ENCODE measurements around the gene HS3ST2.

The HS3ST2 gene

GRCh38 chr16:22879466-22879865, 65.5 kb downstream of the HS3ST2 start:
- Histone ChIP-seq H3K9me3 (ENCODE audit: insufficient read depth, low read length, severe bottlenecking) (no peaks in the 10 kb centered on the region), H3K4me1 (ENCODE audit: insufficient read depth, low read length) (no peaks in the 10 kb centered on the region), H3K36me3 (ENCODE audit: insufficient read depth, low read length) (no peaks in the 10 kb centered on the region), H3K79me2 (ENCODE audit: insufficient read depth, low read length) (no peaks in the 10 kb centered on the region), H3K4me3 (ENCODE audit: low read depth in 1 of 2, low read length in 2 of 2) (no peak overlapping the region), H3K27ac (ENCODE audit: low read length) (no peak overlapping the region), H4K20me1 (ENCODE audit: insufficient read depth, low read length) (no peaks in the 10 kb centered on the region), H3K4me2 (ENCODE audit: insufficient read depth, low read length) (no peak overlapping the region), H2AFZ (ENCODE audit: low read depth, low read length) (no peak overlapping the region), H3K9ac (ENCODE audit: low read depth, low read length) (no peak overlapping the region), H3K27me3 (ENCODE audit: insufficient read depth, low read length, poor library complexity) (peaks cover 7% of the 10 kb centered on the region)
- TF ChIP-seq CTCF (IDR thresholded peaks at IDR 0.05; ENCODE audit: borderline replicate concordance, extremely low read depth, low read length, poor library complexity, severe bottlenecking) (no peak), EZH2 (IDR thresholded peaks at IDR 0.05; ENCODE audit: borderline replicate concordance, low read depth, low read length, severe bottlenecking) (no peak)
- ATAC-seq (ENCODE audit: insufficient read depth, low read depth) (no peak), DNase-seq (no peak)

GRCh38 chr16:22882981-22883380, 69.0 kb downstream of the HS3ST2 start:
- Histone ChIP-seq H3K36me3 (ENCODE audit: insufficient read depth, low read length) (no peaks in the 10 kb centered on the region), H3K9me3 (ENCODE audit: insufficient read depth, low read length, severe bottlenecking) (no peaks in the 10 kb centered on the region), H3K27ac (ENCODE audit: low read length) (no peak overlapping the region), H3K4me3 (ENCODE audit: low read depth in 1 of 2, low read length in 2 of 2) (no peak overlapping the region), H4K20me1 (ENCODE audit: insufficient read depth, low read length) (no peaks in the 10 kb centered on the region), H3K27me3 (ENCODE audit: insufficient read depth, low read length, poor library complexity) (peaks cover 7% of the 10 kb centered on the region), H3K9ac (ENCODE audit: low read depth, low read length) (no peak overlapping the region), H3K4me2 (ENCODE audit: insufficient read depth, low read length) (no peak overlapping the region), H3K4me1 (ENCODE audit: insufficient read depth, low read length) (no peaks in the 10 kb centered on the region), H2AFZ (ENCODE audit: low read depth, low read length) (no peak overlapping the region), H3K79me2 (ENCODE audit: insufficient read depth, low read length) (no peaks in the 10 kb centered on the region)
- DNase-seq (no peak), ATAC-seq (ENCODE audit: insufficient read depth, low read depth) (no peak)
- TF ChIP-seq CTCF (IDR thresholded peaks at IDR 0.05; ENCODE audit: borderline replicate concordance, extremely low read depth, low read length, poor library complexity, severe bottlenecking): no peak
- TF ChIP-seq EZH2 (IDR thresholded peaks at IDR 0.05; ENCODE audit: borderline replicate concordance, low read depth, low read length, severe bottlenecking): no peak

GRCh38 chr16:22885951-22886350, 72.0 kb downstream of the HS3ST2 start:
- Histone ChIP-seq H3K79me2 (ENCODE audit: insufficient read depth, low read length) (no peaks in the 10 kb centered on the region), H4K20me1 (ENCODE audit: insufficient read depth, low read length) (no peaks in the 10 kb centered on the region), H3K36me3 (ENCODE audit: insufficient read depth, low read length) (no peaks in the 10 kb centered on the region), H3K4me1 (ENCODE audit: insufficient read depth, low read length) (no peaks in the 10 kb centered on the region), H3K27ac (ENCODE audit: low read length) (no peak overlapping the region), H3K4me3 (ENCODE audit: low read depth in 1 of 2, low read length in 2 of 2) (no peak overlapping the region), H3K9ac (ENCODE audit: low read depth, low read length) (no peak overlapping the region), H3K9me3 (ENCODE audit: insufficient read depth, low read length, severe bottlenecking) (no peaks in the 10 kb centered on the region), H3K27me3 (ENCODE audit: insufficient read depth, low read length, poor library complexity) (peaks cover under 1% of the 10 kb centered on the region), H3K4me2 (ENCODE audit: insufficient read depth, low read length) (no peak overlapping the region), H2AFZ (ENCODE audit: low read depth, low read length) (no peak overlapping the region)
- ATAC-seq (ENCODE audit: insufficient read depth, low read depth) (no peak), DNase-seq (no peak)
- TF ChIP-seq EZH2 (IDR thresholded peaks at IDR 0.05; ENCODE audit: borderline replicate concordance, low read depth, low read length, severe bottlenecking): no peak
- TF ChIP-seq CTCF (IDR thresholded peaks at IDR 0.05; ENCODE audit: borderline replicate concordance, extremely low read depth, low read length, poor library complexity, severe bottlenecking): no peak

DNA sequence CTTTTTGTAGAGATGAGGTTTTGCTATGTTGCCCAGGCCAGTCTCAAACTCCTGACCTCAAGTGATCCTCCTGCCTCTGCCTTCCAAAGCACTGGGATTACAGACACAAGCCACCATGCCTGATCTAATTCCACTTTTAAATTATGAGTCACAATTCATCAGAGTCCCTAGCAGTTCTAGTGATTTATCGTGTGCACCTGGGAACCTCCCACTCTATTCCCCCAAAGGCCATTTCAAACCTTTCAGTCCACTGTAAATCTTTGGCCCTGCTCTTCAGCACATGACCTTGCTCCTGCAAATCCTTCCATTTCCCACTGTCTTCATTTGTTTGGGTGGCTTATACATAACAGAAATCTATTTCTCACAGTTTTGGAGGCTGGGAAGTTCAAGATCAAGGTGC, 73.0 kb downstream of the HS3ST2 start:
- DNase-seq: no peak
- Histone ChIP-seq H2AFZ (ENCODE audit: low read depth, low read length) (no peak overlapping the region), H4K20me1 (ENCODE audit: insufficient read depth, low read length) (no peaks in the 10 kb centered on the region), H3K27me3 (ENCODE audit: insufficient read depth, low read length, poor library complexity) (peaks cover 3% of the 10 kb centered on the region), H3K9ac (ENCODE audit: low read depth, low read length) (no peak overlapping the region), H3K36me3 (ENCODE audit: insufficient read depth, low read length) (no peaks in the 10 kb centered on the region), H3K27ac (ENCODE audit: low read length) (no peak overlapping the region), H3K79me2 (ENCODE audit: insufficient read depth, low read length) (no peaks in the 10 kb centered on the region), H3K4me3 (ENCODE audit: low read depth in 1 of 2, low read length in 2 of 2) (no peak overlapping the region), H3K9me3 (ENCODE audit: insufficient read depth, low read length, severe bottlenecking) (no peaks in the 10 kb centered on the region), H3K4me1 (ENCODE audit: insufficient read depth, low read length) (no peaks in the 10 kb centered on the region), H3K4me2 (ENCODE audit: insufficient read depth, low read length) (no peak overlapping the region)
- TF ChIP-seq EZH2 (IDR thresholded peaks at IDR 0.05; ENCODE audit: borderline replicate concordance, low read depth, low read length, severe bottlenecking) (no peak), CTCF (IDR thresholded peaks at IDR 0.05; ENCODE audit: borderline replicate concordance, extremely low read depth, low read length, poor library complexity, severe bottlenecking) (no peak)
- ATAC-seq (ENCODE audit: insufficient read depth, low read depth): no peak

All from DND-41 (cell line).